Natural killer cell treated with Interleukin-12 subunit alpha and Interleukin-12 subunit beta and Interleukin-15 and Interleukin-18, amount 100 ng/mL, for 72 hours (primary cell): ENCODE results near the gene ZSCAN4. TPM values are rescaled to one million over a fixed set of nuclear protein-coding genes. Genes with fewer than 3 reads are reported as not detected.

ENCODE experiments used
- ATAC-seq, 2 donors: fragments of 150-1000 bp; cut with Tn5 transposase in 1 of 2; sonication (Bioruptor Pico), chemical (Tn5 transposase) in 1 of 2; 2 replicates each; pipeline ENCODE4 v1.10.0; 2021
- DNase-seq: peaks from one replicate; pipeline ENCODE4 v3.0.0; 2022; ENCODE audit warnings: low spot score
- H3K27ac Mint-ChIP-seq, 2 donors: 1 replicate in 1 of 2; 2 replicates in 1 of 2; pipeline ENCODE4 v1.8.0; 2022; ENCODE audit warnings: mixed read lengths in 2 of 2, mild to moderate bottlenecking in 1 of 2, moderate library complexity in 1 of 2
- H3K27me3 Mint-ChIP-seq, 2 donors: 1 replicate in 1 of 2; 2 replicates in 1 of 2; pipeline ENCODE4 v1.8.0; 2022; ENCODE audit warnings: mixed read lengths in 2 of 2
- H3K36me3 Mint-ChIP-seq: one replicate; pipeline ENCODE4 v1.8.0; 2022; ENCODE audit warnings: mixed read lengths
- H3K4me1 Mint-ChIP-seq, 2 donors: 1 replicate in 1 of 2; 2 replicates in 1 of 2; pipeline ENCODE4 v1.8.0; 2022; ENCODE audit warnings: low read depth in 2 of 2, mixed read lengths in 2 of 2, mild to moderate bottlenecking in 1 of 2
- H3K4me3 Mint-ChIP-seq: one replicate; pipeline ENCODE4 v1.8.0; 2022; ENCODE audit warnings: mixed read lengths
- H3K9me3 Mint-ChIP-seq: 2 replicates; pipeline ENCODE4 v1.8.0; 2022; ENCODE audit warnings: mixed read lengths
- total RNA-seq, 2 donors: library from RNA; stranded (reverse); gene quantifications; one replicate each; pipeline ENCODE4 v1.2.3, GENCODE V29; 2022

Gene ZSCAN4
- total RNA-seq, 2 donors from 2014 or later = not detected

- H3K9me3 Mint-ChIP-seq = peaks cover 33% of the 10 kb centered on the region
- peaks cover 70% of the 10 kb centered on the region for H3K36me3 Mint-ChIP-seq
- H3K4me3 Mint-ChIP-seq = no peak overlapping the region
Observed at GRCh38 chr19:57701625-57702024, 32.9 kb downstream of the ZSCAN4 start.

GRCh38 chr19:57706346-57706745, 37.6 kb downstream of the ZSCAN4 start:
- H3K4me1 Mint-ChIP-seq = peaks cover 0 to 16% of the 10 kb centered on the region in 2 donors

More at GRCh38 chr19:57701625-57702024, 32.9 kb downstream of the ZSCAN4 start:
- no peaks in the 10 kb centered on the region for H3K27me3 Mint-ChIP-seq
- ATAC-seq (no peak), DNase-seq (no peak)
- H3K4me1 Mint-ChIP-seq = peaks cover 0 to 4% of the 10 kb centered on the region in 2 donors
- H3K27ac Mint-ChIP-seq = no peak overlapping the region

GRCh38 chr19:57708641-57709361, 40.1 kb downstream of the ZSCAN4 start, which contains the start of gene ZNF154:
TSS of gene ZNF154 (minus strand) at chr19:57709204. CDS start at chr19:57708971, 233 bp downstream.
- H3K4me1 Mint-ChIP-seq = peaks cover 0 to 16% of the 10 kb centered on the region in 2 donors
- DNase-seq = no peak
- peaks cover 0 to 2% of the 10 kb centered on the region in 2 donors for H3K27me3 Mint-ChIP-seq
- peaks cover 52% of the 10 kb centered on the region for H3K36me3 Mint-ChIP-seq
- peak in 1 of 2 donors; percentile 67 for ATAC-seq
- H3K9me3 Mint-ChIP-seq = peaks cover 22% of the 10 kb centered on the region
- peak within 1 kb of the TSS; percentile 80 for H3K4me3 Mint-ChIP-seq
- H3K27ac Mint-ChIP-seq = peak within 1 kb of the TSS; percentile 26 to 64

More at GRCh38 chr19:57706346-57706745, 37.6 kb downstream of the ZSCAN4 start:
- ATAC-seq (no peak), DNase-seq (no peak)
- Mint-ChIP-seq H3K27ac (no peak overlapping the region), H3K4me3 (no peak overlapping the region), H3K27me3 (peaks cover 0 to 2% of the 10 kb centered on the region in 2 donors), H3K36me3 (peaks cover 59% of the 10 kb centered on the region), H3K9me3 (peaks cover 33% of the 10 kb centered on the region)

- no peak for ATAC-seq
- Mint-ChIP-seq H3K27ac (peak overlapping the region in 1 of 2 donors; percentile 64), H3K9me3 (peaks cover 18% of the 10 kb centered on the region), H3K4me3 (no peak overlapping the region), H3K36me3 (peaks cover 52% of the 10 kb centered on the region), H3K27me3 (peaks cover 0 to 2% of the 10 kb centered on the region in 2 donors), H3K4me1 (peaks cover 0 to 16% of the 10 kb centered on the region in 2 donors)
- DNase-seq = no peak
Observed at GRCh38 chr19:57709616-57710015, 40.9 kb downstream of the ZSCAN4 start.

GRCh38 chr19:57712222-57712621, 43.5 kb downstream of the ZSCAN4 start:
- Mint-ChIP-seq H3K27me3 (peaks cover 0 to 2% of the 10 kb centered on the region in 2 donors), H3K4me3 (no peak overlapping the region), H3K27ac (no peak overlapping the region), H3K4me1 (peaks cover 0 to 11% of the 10 kb centered on the region in 2 donors), H3K9me3 (peaks cover 12% of the 10 kb centered on the region), H3K36me3 (peaks cover 50% of the 10 kb centered on the region)
- DNase-seq (no peak), ATAC-seq (no peak)

- no peak overlapping the region for H3K27ac Mint-ChIP-seq
Observed at GRCh38 chr19:57719424-57719823, 50.7 kb downstream of the ZSCAN4 start.

GRCh38 chr19:57719901-57720519, 51.3 kb downstream of the ZSCAN4 start:
- ATAC-seq = no peak
- H3K4me1 Mint-ChIP-seq = peaks cover 2 to 4% of the 10 kb centered on the region in 2 donors
- peaks cover 23% of the 10 kb centered on the region for H3K9me3 Mint-ChIP-seq
- DNase-seq = no peak
- no peaks in the 10 kb centered on the region for H3K27me3 Mint-ChIP-seq
- H3K27ac Mint-ChIP-seq = no peak overlapping the region
- H3K36me3 Mint-ChIP-seq = peaks cover 76% of the 10 kb centered on the region
- H3K4me3 Mint-ChIP-seq = no peak overlapping the region

More at GRCh38 chr19:57719424-57719823, 50.7 kb downstream of the ZSCAN4 start:
- Mint-ChIP-seq H3K36me3 (peaks cover 74% of the 10 kb centered on the region), H3K9me3 (peaks cover 23% of the 10 kb centered on the region), H3K4me1 (peaks cover 0 to 4% of the 10 kb centered on the region in 2 donors), H3K27me3 (no peaks in the 10 kb centered on the region), H3K4me3 (no peak overlapping the region)
- ATAC-seq (no peak), DNase-seq (no peak)

- DNase-seq = no peak
- H3K27ac Mint-ChIP-seq = no peak overlapping the region
- peaks cover 73% of the 10 kb centered on the region for H3K36me3 Mint-ChIP-seq
- H3K4me1 Mint-ChIP-seq = peaks cover 4 to 5% of the 10 kb centered on the region in 2 donors
- ATAC-seq = no peak
- peaks cover 23% of the 10 kb centered on the region for H3K9me3 Mint-ChIP-seq
- no peaks in the 10 kb centered on the region for H3K27me3 Mint-ChIP-seq
- H3K4me3 Mint-ChIP-seq = no peak overlapping the region
Observed at GRCh38 chr19:57720878-57721277, 52.1 kb downstream of the ZSCAN4 start.

Other genes with a start within 250 kb of the ZSCAN4 start
- gene ZNF749, start 233.6 kb upstream of the ZSCAN4 start, total RNA-seq = 10 to 100 TPM; 11.5 to 21.7 TPM
- under 1 TPM in 1 of 2 donors, not detected in 1; 0.21 TPM for gene VN1R1, start 211.8 kb upstream of the ZSCAN4 start, total RNA-seq
- gene ZNF772, start 191.4 kb upstream of the ZSCAN4 start, total RNA-seq = 1 to 10 TPM; 3.4 to 6.8 TPM
- 1 to 10 TPM; 6.7 to 7.2 TPM for gene ZNF419, start 181.2 kb upstream of the ZSCAN4 start, total RNA-seq
- gene ZNF773, start 169.0 kb upstream of the ZSCAN4 start, total RNA-seq = 1 to 10 TPM; 4.8 to 5.6 TPM
- 1 to 10 TPM; 4.8 to 7.3 TPM for gene ZNF549, start 141.6 kb upstream of the ZSCAN4 start, total RNA-seq
- gene ZNF550, start 109.1 kb upstream of the ZSCAN4 start, total RNA-seq = 1 to 10 TPM; 7.8 to 8.8 TPM
- gene ZNF416, start 90.0 kb upstream of the ZSCAN4 start, total RNA-seq = 1 to 10 TPM; 3.1 to 3.4 TPM
- gene ZIK1, start 84.8 kb upstream of the ZSCAN4 start, total RNA-seq = 1 to 10 TPM; 4.8 to 5.5 TPM
- 1 to 10 TPM; 4.7 to 9.8 TPM for gene ZNF530, start 69.0 kb upstream of the ZSCAN4 start, total RNA-seq
- 10 to 100 TPM; 11.3 to 11.6 TPM for gene ZNF134, start 54.7 kb upstream of the ZSCAN4 start, total RNA-seq
- gene ZNF211, start 35.8 kb upstream of the ZSCAN4 start, total RNA-seq = 10 to 100 TPM in 1 of 2 donors, 1 to 10 TPM in 1; 9.9 to 12.4 TPM
- 10 to 100 TPM in 1 of 2 donors, 1 to 10 TPM in 1; 6.6 to 13.5 TPM for gene ZNF551, start 13.0 kb downstream of the ZSCAN4 start, total RNA-seq
- 1 to 10 TPM in 1 of 2 donors, under 1 TPM in 1; 0.81 to 1.3 TPM for gene ZNF154, start 40.3 kb downstream of the ZSCAN4 start, total RNA-seq
- gene ZNF671, start 58.7 kb downstream of the ZSCAN4 start, total RNA-seq = 1 to 10 TPM; 5.7 to 9.0 TPM
- gene ZNF776, start 77.9 kb downstream of the ZSCAN4 start, total RNA-seq = 10 to 100 TPM in 1 of 2 donors, 1 to 10 TPM in 1; 5.7 to 13.1 TPM
- gene ZNF586, start 100.7 kb downstream of the ZSCAN4 start, total RNA-seq = 10 to 100 TPM; 19.4 to 20.1 TPM
- gene ZNF552, start 146.0 kb downstream of the ZSCAN4 start, total RNA-seq = 10 to 100 TPM in 1 of 2 donors, 1 to 10 TPM in 1; 6.8 to 10.9 TPM
- 10 to 100 TPM; 19.2 to 43.2 TPM for gene ZNF587B, start 161.4 kb downstream of the ZSCAN4 start, total RNA-seq
- gene ZNF587, start 180.9 kb downstream of the ZSCAN4 start, total RNA-seq = 10 to 100 TPM; 34.5 to 72.5 TPM
- gene ZNF814, start 220.1 kb downstream of the ZSCAN4 start, total RNA-seq = 10 to 100 TPM; 18.9 to 22.4 TPM
- 10 to 100 TPM; 19.8 to 26.6 TPM for gene ZNF417, start 247.7 kb downstream of the ZSCAN4 start, total RNA-seq